GM12878 (cell line): Measurements from ENCODE around the gene DUS3L.

Source experiments
- FOXM1 ChIP-seq: IDR thresholded peaks from 2 replicates; pipeline ENCODE4 v1.6.1; 2012; ENCODE audit warnings: low read depth, mild to moderate bottlenecking, inconsistent platforms, low read length, moderate library complexity
- RELA ChIP-seq: fragments of 450-650 bp; IDR thresholded peaks from 2 replicates; pipeline ENCODE4 v1.8.0; 2014; ENCODE audit warnings: borderline replicate concordance; ENCODE audit not compliant: partially characterized antibody
- YY1 ChIP-seq: IDR thresholded peaks from 2 replicates; pipeline ENCODE4 v1.6.1; 2011; ENCODE audit warnings: low read depth, mild to moderate bottlenecking, low read length
- ZBTB40 ChIP-seq: fragments of 450-650 bp; IDR thresholded peaks from 2 replicates; pipeline ENCODE4 v1.6.1; 2016; ENCODE audit warnings: mild to moderate bottlenecking, moderate library complexity, borderline replicate concordance
- TF ChIP-seq, protein P1 (sequence below), 3 experiments: IDR thresholded peaks in 2 of 3; conservative IDR thresholded peaks in 1 of 3; 2 replicates each; pipeline ENCODE4 v1.5.1; 2011; ENCODE audit warnings: low read depth in 3 of 3, low read length in 3 of 3, mild to moderate bottlenecking in 3 of 3, control low read depth in 2 of 3, moderate library complexity in 2 of 3, inconsistent platforms in 1 of 3, mixed read lengths in 1 of 3; ENCODE audit not compliant: control insufficient read depth in 2 of 3, insufficient read depth in 1 of 3; ENCODE audit errors: extremely low read depth in 1 of 3

- TF ChIP-seq FOXM1: no peak
- no peak for TF ChIP-seq RELA
- no peak for TF ChIP-seq YY1
- no peak for TF ChIP-seq ZBTB40
- TF ChIP-seq, protein P1, sequence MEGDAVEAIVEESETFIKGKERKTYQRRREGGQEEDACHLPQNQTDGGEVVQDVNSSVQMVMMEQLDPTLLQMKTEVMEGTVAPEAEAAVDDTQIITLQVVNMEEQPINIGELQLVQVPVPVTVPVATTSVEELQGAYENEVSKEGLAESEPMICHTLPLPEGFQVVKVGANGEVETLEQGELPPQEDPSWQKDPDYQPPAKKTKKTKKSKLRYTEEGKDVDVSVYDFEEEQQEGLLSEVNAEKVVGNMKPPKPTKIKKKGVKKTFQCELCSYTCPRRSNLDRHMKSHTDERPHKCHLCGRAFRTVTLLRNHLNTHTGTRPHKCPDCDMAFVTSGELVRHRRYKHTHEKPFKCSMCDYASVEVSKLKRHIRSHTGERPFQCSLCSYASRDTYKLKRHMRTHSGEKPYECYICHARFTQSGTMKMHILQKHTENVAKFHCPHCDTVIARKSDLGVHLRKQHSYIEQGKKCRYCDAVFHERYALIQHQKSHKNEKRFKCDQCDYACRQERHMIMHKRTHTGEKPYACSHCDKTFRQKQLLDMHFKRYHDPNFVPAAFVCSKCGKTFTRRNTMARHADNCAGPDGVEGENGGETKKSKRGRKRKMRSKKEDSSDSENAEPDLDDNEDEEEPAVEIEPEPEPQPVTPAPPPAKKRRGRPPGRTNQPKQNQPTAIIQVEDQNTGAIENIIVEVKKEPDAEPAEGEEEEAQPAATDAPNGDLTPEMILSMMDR (IDR thresholded peaks at IDR 0.05 in 2 of 3, conservative IDR thresholded peaks at IDR 0.05 in 1 of 3; ENCODE audit: control insufficient read depth in 2 of 3, extremely low read depth in 1 of 3, insufficient read depth in 1 of 3, low read depth in 3 of 3, low read length in 3 of 3): no peak
Observed at GRCh38 chr19:5799247-5800241, 8.6 kb upstream of the DUS3L start.
